LNCaP clone FGC (cell line): Measurements from ENCODE around the gene PKD1L1.
"Not testable (repeated sequence)": the region's sequence is repeated elsewhere in the genome, so short reads cannot be mapped to it uniquely, and the experiment has no call there.

ENCODE experiments used
- DNase-seq: peaks from one replicate; pipeline ENCODE4 v3.0.0-alpha.2; 2011; ENCODE audit warnings: low read depth
- H3K4me3 ChIP-seq: 2 replicates; pipeline ENCODE4 v1.5.1; 2011; ENCODE audit warnings: mild to moderate bottlenecking, low read depth, low read length, control low read depth
- CTCF ChIP-seq: IDR thresholded peaks from 2 replicates; pipeline ENCODE4 v1.5.1; 2012; ENCODE audit warnings: mild to moderate bottlenecking; ENCODE audit not compliant: control insufficient read depth, insufficient read depth; ENCODE audit errors: extremely low read depth

The PKD1L1 gene

GRCh38 chr7:47988496-47989386 lies 40.5 kb upstream of the PKD1L1 start:
- no peak overlapping the region for H3K4me3 ChIP-seq
- no peak for TF ChIP-seq CTCF
- no peak for DNase-seq

GRCh38 chr7:47982610-47983009 lies 34.3 kb upstream of the PKD1L1 start:
- no peak overlapping the region for H3K4me3 ChIP-seq
- no peak for DNase-seq
- no peak for TF ChIP-seq CTCF

GRCh38 chr7:47980648-47981047 lies 32.4 kb upstream of the PKD1L1 start:
- not testable (repeated sequence) for H3K4me3 ChIP-seq, DNase-seq

GRCh38 chr7:47979832-47980181 lies 31.5 kb upstream of the PKD1L1 start:
- H3K4me3 ChIP-seq: peak overlapping the region; percentile 65
- no peak for DNase-seq
- no peak for TF ChIP-seq CTCF

- peak within 1 kb of the TSS; percentile 65 for H3K4me3 ChIP-seq
- DNase-seq: peak; percentile 82
- no peak for TF ChIP-seq CTCF
Measured at GRCh38 chr7:47979145-47979831, 31.0 kb upstream of the PKD1L1 start, which contains the start of gene HUS1. TSS of gene HUS1 (minus strand) at chr7:47979615. CDS start at chr7:47979519, 96 bp downstream.

GRCh38 chr7:47978790-47979144 lies 30.5 kb upstream of the PKD1L1 start:
- peak overlapping the region; percentile 65 for H3K4me3 ChIP-seq
- no peak for TF ChIP-seq CTCF

GRCh38 chr7:47973739-47974138 lies 25.5 kb upstream of the PKD1L1 start:
- no peak for TF ChIP-seq CTCF
- no peak for DNase-seq
- no peak overlapping the region for H3K4me3 ChIP-seq

More at GRCh38 chr7:47978790-47979144, 30.5 kb upstream of the PKD1L1 start:
- DNase-seq: no peak
